Stromal cell of bone marrow (primary cell): Measurements from ENCODE around the gene TRIM58.

Source experiments
- DNase-seq: peaks from one replicate; pipeline ENCODE4 v3.0.0-alpha.2; 2012; ENCODE audit warnings: low read depth

The TRIM58 gene

DNA sequence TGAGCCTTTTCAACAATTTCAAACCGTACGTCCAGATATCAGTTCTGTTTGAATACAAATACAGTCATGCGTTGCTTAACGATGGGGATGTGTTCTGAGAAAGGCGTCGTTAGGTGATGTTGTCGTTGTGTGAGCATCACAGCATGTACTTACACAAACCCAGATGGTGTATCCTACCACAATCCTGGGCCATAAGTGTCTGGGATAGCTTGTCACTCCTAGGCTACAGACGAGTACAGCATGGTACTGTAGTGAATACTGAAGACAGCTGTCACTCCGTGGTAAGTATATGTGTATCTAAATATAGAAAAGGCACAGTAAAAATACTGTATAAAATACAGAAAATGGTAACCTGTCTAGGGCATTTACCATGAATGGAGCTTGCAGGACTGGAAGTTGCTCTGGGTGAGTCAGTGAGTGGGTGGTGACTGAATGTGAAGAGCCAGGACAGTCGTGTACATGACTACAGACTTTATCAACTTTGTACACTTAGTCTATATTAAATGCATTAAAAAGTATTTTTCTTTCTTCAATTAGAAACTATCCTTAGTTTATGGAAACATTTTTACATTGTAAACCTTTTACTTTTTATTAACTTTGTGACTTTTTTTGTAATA is 27.9 kb downstream of the TRIM58 start:
- DNase-seq, result no peak

DNA sequence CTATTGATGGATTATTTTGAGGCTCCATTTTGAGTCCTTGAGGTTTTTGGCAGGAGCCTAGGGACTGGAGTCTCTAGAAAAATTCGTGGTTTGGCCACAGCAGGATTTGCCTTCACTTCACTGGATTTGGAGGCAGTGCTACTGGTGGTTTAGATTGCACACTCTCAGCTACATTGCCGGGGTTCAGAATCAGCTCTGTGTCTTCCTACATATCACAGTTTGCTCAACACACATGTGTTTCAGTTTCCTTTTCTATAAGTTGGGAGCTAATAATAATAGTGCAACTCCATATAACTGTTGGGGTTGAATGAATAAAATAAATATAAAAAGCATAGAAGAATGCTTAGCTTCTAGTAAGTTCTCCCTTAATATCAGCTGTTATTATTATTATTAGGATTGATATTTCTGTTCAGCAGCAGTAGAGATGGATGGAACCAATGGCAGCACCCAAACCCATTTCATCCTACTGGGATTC is 38.2 kb downstream of the TRIM58 start, which contains the start of gene OR2W3:
Gene OR2W3, plus strand, starts transcription at position 425 of the 475 bp plus-strand sequence. Its CDS starts 0 bp downstream, at position 425.
- DNase-seq, result no peak

DNA sequence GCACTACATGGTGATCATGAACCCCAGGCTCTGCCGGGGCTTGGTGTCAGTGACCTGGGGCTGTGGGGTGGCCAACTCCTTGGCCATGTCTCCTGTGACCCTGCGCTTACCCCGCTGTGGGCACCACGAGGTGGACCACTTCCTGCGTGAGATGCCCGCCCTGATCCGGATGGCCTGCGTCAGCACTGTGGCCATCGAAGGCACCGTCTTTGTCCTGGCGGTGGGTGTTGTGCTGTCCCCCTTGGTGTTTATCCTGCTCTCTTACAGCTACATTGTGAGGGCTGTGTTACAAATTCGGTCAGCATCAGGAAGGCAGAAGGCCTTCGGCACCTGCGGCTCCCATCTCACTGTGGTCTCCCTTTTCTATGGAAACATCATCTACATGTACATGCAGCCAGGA is 39.0 kb downstream of the TRIM58 start:
- no peak for DNase-seq

- DNase-seq, result no peak
Measured at GRCh38 chr1:247904122-247904521, 47.1 kb downstream of the TRIM58 start.

- no peak for DNase-seq
Measured at GRCh38 chr1:247905181-247905580, 48.2 kb downstream of the TRIM58 start.

- no peak for DNase-seq
Measured at GRCh38 chr1:247905910-247906503, 49.0 kb downstream of the TRIM58 start.

- peak; percentile 7 for DNase-seq
Measured at GRCh38 chr1:247906504-247907047, 49.6 kb downstream of the TRIM58 start.

- DNase-seq, result no peak
Measured at GRCh38 chr1:247908766-247909165, 51.8 kb downstream of the TRIM58 start.

GRCh38 chr1:247913786-247914185 is 56.8 kb downstream of the TRIM58 start:
- no peak for DNase-seq

DNA sequence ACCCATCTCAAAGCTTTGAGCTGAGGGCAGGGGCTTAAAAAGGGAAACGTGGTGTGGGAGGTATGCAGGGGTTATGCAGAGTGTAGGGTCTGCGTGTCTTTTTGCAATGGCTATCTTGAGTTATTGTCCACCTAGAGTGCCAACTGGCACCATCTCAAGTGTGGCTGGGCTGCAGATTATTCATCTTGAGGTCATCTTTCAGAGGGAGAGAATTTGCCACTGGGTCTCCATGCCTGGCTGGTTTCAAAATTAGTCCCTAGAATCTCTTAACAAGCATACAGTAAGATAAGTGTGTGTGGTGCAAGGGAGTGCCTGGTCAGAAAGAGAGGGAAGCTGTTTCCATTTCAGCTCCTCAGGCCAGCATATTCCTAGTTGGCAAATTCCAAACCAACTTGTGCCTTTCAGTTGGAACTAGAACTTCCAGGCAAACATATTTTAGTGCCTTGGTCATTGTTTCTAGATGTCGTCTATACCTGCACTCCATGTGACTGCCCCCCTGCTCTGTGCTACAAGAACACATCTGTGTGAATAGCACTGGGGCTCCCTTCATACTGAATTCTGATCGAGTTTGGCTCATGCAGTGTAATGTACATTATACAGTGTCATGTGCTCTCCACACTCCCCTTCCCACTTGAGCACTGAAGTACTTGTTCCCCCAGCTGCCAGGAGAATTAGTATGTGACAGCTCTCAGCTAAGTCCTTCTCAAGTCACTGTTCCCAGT is 58.1 kb downstream of the TRIM58 start:
- DNase-seq, result no peak

- no peak for DNase-seq
Measured at GRCh38 chr1:247919952-247920351, 63.0 kb downstream of the TRIM58 start, which contains the start of gene OR2T8. TSS of gene OR2T8 (plus strand) at chr1:247920252. CDS start at chr1:247921018, 766 bp downstream.

DNA sequence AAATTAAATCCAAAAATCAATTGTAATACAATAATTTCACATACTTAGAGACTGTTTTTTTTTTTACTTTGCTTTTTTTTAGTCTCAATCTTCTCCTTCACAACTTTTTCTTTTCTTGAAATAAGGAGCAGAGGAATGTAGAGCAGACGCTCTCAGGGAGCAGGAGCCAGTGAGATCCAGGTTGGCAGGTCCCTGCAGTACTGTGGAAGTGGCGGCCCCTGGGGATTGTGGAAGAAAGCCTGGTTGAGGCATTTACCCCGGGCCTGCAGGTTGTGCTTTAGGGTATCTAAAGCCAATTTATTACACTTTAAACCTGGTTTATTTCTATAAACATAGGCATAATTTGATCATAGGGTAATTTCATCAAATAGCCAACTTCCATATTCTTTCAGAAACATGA is 67.0 kb downstream of the TRIM58 start:
- no peak for DNase-seq

GRCh38 chr1:247924868-247925267 is 67.9 kb downstream of the TRIM58 start, which contains the start of gene OR2AJ1:
TSS of gene OR2AJ1 (plus strand) at chr1:247924889. CDS start at chr1:247933769, 8,880 bp downstream.
- DNase-seq, result no peak
